ENCODE results near the gene MASP1.

DNA sequence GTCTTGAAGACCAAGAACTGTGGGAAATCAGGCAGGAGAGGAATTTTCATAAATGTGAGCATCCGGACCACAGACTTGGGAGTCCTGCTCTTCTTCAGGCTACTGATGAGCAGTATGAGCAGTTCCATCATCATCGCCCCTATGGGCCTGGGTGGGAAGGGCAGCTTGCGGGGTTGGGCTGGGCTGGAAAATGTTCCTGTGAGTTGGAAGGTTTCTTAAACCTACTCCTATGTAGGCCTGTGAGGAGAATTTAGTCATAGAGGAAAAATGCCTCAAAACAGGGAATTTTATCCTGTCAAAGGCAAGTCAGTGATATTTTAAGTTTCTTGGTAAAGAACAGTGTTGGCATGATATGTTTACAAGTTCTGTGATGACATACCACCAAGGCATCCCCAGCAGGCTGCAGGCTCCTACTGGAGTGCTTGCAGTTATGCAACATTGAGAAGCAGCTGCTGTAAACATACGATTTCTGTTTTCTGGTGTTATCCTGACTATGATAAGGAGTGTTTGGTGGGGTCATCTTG is 10.3 kb downstream of the MASP1 start:
- TF ChIP-seq EP300 (IDR thresholded peaks at IDR 0.05; ENCODE audit: borderline replicate concordance) (no peak), EGR1 (IDR thresholded peaks at IDR 0.05) (no peak)
